GM18519 (cell line): ENCODE measurements around the gene LMO1.

Experiments
- ATAC-seq: cut with Tn5 transposase; IDR thresholded peaks from one replicate; pipeline ENCODE4 v1.9.1; 2021; ENCODE audit warnings: mild to moderate bottlenecking, moderate library complexity; ENCODE audit not compliant: unreplicated experiment, low FRiP score

Gene LMO1

DNA sequence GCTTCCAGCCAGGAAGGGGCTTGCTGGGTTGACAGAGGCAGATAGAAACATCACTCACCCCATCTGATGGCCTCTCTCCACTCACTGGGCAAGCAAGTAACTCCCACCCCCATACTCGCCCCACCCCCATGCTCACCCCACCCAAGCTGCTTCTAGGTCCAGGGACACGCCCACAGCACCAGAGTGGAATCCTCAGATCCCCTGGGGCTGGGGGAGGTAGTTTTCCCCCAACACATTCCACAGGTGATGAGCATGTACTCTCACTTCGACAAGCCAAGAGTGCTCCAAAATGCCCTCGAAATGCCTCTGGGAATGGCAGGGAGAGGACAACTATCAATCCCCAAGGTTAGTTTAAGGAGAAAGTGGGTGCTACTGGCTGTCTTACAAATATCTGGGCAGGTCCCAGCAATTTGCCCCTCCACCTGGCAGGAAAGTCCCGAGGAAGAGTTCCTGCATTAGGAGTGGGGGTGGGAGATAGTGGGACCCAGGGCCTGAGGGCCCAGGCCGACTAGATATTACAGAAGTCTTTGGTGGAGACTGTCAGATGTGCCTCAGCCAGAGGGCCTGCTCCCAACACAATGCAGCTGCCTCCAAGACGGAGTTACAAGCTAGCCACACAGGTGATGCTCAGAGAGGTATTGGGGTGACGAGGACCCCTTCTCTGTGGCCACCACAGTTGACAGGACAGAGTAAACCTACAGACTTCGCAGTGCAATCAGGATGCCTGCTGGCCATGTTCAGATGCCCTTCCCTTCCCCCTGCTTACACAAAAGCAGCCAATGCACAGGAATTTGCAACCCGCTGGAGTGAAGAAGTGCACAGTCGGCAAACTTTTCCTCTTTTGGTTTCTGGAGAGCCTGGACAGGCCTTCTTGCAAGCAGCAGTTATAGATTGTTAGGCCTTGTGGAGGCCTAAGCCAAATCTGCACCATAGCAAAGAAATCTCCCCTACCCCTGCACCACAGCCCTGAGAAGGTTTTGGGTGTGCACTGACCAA, 2.9 kb upstream of the LMO1 start:
- no peak for ATAC-seq

DNA sequence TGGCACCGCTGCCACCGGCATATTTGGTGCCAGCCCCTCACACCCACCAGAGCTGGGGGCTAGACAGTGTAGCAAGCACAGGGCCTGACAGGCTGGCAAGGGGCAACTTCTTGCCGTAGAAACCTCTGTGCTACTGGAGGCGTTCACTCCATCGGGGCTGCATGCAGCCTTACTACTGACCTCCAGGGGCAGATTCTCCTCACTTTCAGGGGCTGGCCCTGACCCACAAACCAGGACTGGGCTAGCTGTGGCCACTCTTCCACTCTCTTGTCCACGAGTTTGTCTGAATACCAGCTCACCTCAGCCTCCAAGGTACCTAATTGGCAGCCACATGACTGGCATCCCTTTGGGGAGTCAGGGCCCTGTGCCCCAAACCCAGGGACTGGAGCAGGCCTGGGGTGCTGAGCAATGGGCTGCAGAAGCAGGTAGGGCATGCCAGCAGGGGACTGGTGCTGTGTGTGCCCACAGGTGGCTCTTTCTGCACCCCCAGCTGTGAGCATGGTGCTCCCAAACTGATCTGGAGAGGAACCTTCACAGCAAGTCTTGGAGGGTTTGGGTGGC, 2.1 kb upstream of the LMO1 start:
- ATAC-seq = no peak

DNA sequence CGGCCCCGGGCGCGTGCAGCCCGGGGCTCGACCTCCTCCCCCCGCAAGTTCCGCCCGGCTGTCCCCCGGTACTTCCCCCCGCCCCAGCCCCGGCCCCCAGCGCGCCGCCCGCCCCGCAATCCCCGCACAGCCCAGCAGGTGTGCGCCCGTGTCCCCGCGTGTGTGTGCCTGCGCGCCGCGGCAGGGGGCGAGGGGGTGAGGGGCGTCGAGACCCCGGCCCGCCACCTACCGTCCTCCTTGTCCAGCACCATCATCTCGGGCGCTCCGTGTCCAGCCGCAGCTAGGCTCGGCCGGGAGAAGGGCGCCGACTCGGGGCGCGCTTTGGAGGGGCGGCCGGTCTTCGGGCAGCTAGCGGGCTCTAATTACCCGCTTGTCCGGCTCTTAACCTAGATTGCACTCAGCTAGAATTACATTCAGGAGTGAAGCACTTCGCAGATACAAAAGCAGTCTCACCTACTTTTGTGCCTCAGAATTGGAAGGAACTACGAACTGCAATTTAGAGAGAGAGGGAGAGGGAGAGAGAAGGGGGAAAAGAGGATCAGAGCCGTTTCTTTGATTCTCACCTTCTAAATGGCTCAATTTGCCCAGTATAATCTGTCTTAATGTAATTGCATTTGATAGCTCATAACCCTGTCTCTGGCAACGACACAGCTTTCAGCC, 439 bp downstream of the LMO1 start:
- no peak for ATAC-seq

DNA sequence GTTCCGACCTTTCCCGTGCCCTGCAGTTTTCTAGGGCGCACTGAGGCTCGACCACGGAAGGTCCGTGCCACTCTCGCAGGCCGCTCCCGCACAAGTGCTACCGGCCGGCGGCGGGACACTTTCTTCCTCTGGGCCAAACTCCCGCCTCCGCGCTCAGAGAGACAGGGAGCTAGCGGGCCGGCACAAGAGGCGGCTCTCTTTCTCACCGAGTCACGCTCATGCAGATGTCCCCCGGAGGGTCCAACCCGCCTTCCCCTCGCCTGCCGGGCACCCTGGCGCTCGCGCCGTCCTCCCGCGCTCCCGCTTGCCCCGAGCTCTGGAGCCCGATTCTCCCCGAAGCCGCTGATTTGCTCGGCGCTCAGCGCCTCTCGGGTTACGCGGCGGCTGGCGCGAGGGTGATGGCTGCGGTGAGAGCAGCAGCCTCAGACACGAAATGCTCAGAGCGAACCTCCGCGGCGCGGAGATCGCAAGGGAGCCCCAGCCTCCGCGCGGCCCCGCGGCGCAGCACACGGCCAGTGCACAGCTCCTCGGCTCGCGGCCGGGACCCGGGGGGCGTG, 1.0 kb downstream of the LMO1 start:
- peak; percentile 50 for ATAC-seq

DNA sequence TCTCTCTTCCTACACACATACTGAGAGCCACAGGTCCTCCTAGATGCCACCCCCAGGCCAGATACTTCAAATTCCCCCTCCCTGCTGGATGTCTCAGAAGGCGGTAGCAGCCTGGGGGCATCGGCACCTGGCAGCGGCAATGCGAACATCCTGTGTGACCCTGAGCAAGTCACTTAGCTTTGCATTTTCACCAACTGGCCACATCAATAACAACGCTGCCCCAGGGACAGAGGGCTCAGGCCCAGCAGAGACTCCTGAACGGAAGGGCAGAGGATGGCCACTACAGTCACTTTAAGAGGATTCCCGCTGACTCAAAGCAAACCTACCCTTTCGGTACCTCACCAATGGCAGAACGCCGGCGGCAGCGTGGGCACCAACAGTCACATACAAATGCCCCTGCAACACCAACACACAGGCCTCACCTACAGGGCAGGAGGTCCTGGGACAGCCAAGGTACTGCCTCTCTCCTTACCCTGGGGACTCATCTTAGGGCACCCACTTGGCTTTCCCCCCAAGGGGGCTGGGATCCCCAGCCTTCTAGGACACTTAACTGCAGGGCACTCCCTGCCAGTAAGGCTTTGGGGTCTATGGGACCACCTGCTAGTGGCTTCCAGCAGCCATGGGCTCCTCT, 1.6 kb downstream of the LMO1 start:
- no peak for ATAC-seq

DNA sequence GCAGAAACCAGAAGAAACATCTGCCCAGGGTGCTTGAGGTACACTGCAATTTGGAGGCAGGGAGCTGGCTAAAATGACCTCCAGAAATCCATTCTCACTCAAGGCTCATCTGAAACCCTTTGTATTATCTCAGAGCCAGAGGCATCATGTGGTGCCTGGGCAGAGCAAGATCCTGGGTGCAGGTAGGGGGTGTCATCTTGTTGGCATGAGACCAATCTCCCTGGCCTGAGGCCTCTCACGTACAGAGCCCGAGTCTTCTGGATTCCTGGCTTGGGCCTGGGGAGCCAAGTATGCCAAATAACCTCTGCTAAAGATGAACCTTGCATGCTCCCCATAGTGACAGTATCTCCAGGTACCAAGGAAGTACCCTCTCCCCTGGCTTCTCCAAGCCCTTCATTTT, 2.4 kb downstream of the LMO1 start:
- no peak for ATAC-seq

DNA sequence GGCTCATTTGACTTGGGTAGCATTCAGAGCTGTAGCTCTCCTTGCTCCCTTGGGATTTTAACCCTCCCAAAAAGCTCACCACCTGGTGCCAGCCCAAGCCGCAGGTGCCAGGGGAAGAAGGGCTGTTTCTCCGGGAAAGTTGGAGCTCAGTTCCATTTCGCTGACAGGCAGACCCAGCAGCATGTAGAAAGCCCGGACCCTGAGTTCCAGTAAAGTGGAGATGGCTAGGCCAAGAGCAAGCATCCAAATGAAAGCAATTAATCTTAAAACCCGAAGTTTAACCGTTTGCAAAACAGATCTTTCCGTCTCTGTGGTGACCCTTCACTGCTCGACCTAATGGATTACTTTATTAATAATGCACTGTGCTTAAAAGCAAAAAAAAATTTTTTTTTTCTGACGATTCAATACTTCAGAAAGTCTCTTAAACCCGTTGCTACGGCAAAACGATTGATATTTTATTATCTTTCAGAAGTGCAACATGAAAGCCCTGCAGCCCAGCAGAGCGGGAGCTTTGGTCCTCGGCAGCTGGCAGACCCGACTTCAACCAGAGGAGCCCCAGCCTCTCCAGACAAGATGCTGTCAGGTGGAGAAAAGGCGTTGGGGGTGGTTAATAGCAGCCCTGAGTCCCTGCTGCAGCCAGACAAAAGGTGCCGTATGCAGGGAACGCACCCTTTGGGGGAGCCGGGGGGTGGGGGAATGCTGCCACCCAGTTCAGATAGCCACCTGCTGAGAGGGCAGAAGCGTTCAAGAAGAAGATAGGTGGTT, 3.3 kb downstream of the LMO1 start:
- ATAC-seq = no peak

DNA sequence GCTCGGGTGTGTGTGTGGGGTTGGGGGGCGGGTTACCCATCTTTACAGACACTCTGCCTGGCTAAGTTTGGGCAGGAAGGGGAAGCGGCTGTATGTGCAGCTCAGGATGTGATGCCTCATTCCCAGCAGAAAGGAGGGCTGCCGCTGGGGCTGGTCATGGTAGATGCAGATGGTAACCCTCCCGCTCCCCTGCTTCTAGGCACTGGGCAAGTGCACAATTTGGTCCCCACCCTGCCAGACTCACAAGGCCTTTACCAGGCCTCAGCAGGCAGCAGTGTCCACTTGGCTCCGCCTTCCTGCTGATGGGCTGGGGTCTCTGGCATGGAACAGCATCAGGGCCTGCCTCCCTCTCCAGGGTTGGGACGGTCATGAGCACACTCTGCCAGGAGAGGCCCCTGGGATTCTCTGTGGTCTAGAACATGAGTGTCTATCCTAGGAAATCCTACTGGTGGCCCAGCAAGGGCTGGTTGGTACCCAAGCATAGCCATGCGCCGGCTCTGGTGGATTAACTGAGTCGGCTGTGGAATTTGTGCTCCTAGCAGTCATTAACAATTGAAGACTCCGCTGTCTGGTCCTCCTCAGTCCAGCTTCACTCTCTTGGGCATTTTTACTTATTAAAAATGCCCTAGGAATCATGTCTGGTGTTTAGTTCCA, 4.2 kb downstream of the LMO1 start:
- no peak for ATAC-seq

DNA sequence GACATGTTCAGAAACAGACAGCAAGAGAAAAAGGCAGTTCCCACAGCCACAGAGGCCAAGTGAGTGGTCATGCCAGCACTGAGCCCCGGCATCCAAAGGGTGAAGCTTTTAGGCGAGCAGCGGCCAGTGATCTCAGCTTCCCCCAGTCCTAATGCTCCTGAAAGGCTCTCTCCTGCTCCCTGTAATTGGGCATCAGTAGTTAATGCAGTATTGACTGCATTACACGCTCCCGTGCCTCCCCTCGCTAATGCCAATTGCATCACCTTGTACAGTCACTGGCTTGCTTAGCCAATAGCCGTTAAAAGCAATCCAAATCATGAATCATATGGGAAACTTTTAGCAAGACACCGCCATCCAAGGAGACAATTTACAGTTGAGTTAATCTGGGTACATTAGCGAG, 4.9 kb downstream of the LMO1 start:
- no peak for ATAC-seq

DNA sequence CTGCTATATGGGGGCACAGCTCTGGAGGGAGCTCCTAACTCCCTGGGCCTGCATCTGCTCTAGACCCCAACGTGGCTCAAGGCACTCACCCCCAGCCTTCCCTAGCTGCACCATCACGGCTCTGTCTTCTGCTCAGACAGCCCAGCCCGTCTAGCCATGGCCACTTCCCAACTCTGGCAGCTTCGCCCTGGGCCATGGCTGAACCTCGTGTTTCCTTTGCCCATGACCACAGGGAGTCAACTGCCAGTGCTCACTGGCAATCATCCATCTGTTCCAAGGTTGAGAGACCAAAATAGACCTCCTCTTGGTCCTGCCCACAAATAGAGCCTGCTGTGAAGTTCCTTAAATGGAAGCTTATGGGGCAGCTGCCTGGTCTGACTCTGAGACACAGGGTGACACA, 5.4 kb downstream of the LMO1 start:
- ATAC-seq = no peak

DNA sequence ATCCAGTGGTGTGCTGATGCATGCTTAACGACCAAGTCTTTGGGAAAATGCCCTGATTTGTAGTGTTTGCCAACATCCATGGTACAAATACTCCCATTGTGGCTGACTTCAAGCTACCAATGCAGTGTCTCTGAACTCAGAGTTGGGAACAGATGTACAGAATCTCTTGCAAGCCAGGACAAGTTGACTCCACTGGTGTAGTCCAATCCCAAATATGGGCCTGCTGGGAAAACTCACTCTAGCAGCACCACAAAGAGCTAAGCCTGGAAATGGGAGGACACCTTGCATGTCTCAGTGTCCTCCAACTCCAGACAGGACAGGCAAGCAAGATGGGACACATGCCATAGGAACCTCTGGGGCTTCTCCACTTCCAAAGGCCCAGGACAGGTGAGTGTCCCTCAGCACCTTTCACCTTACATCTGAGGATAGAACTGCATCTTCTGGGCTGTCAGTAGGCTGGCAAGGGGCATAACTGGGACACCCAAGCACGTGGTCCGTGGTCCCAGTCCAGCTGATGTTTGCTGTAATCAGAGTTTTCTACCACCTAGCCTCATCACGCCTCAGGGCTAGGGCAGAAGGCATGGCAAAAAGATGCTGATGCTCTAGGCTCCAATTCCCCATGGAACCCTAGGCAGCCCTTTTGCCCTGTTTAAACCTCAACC, 6.5 kb downstream of the LMO1 start:
- no peak for ATAC-seq

DNA sequence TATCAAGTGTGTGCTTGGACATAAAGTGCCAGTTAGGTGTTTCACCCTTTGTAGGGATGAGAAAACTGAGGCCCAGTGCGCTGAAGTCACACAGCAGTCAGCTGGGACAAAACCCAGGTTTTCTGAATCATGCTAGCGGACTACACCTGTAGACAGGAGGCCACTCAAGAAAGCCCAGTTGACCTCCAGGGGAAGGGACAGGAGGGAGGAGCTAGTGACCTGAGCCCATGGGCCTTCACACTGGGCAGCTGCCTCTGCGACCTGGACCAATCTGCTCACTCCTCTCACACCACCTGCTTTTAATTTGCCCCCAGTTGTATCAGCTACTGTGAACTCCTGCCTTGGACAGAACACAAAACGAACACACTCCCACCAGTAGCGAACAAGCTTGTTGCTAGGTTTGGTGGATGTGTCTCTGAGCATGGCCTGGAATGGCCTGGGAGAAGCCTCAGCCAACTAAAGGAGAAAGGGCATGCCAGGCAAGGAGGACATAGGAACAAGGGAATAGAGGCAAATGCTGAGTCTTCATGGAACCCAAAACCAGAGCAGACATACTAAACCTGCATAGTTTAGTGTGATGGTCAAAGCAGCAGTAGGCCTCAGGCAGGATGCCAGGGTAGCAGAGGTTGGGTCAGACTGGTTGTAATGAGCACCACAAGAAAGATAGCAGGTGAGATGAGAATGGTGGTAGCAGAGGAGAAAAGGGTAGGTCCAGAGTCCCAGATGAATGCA, 7.2 kb downstream of the LMO1 start:
- no peak for ATAC-seq

DNA sequence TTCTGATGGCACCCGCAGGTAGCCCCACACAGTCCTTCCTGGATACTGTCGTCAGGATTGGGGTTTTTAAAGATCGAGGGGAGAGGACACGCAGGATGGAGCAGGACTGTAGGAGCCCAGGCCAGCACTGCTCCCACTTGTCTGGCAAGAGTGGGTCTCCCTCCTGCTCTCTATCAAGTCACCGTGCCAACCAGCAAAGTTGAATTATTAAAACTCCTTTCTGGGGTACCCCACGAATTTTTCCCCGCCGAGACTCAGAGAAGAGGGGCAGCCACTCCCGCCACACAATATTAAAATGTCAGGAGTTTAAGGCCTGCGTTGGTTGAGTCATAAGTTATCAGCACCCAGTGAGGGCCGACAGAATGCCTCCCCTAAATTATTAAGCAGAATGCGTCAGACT, 10.1 kb downstream of the LMO1 start:
- no peak for ATAC-seq

DNA sequence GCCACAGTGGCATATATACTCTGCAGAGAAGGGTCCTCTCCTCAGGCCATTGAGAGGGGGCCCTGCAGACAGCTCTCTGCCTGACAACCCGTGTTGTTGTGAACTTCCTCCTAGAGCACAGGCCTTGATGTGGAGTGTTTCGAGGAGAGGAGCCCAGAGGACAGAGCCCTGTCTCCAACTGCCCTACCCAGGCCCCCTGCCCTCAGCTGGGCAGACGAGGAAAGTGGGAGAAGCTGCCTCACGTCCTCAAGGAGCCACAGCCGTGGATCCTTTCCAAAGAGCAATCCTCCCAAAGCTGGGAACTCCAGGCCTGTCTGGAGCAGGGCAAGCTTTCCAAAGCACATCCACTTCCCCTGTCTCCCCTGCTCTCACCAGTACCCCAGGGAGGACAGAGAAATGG, 10.7 kb downstream of the LMO1 start:
- no peak for ATAC-seq

DNA sequence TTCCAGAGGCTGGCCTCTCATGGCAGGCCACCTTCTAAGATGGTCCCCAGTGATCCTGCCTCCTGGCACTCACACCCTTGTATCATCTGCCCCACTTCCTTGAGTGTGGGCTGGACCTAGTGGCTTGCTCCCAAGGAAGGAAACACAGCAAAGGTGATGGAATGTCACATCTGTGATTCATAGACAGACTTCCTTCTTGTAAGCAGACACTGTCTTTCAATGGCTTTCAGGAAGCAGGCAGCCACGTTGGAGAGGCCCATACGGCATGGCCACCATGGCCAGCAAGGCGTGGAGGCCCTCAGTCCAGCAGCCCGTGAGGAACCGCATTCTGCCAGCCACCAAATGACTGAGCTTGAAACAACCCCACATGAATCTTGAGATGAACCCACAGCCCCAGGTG, 11.3 kb downstream of the LMO1 start:
- no peak for ATAC-seq

DNA sequence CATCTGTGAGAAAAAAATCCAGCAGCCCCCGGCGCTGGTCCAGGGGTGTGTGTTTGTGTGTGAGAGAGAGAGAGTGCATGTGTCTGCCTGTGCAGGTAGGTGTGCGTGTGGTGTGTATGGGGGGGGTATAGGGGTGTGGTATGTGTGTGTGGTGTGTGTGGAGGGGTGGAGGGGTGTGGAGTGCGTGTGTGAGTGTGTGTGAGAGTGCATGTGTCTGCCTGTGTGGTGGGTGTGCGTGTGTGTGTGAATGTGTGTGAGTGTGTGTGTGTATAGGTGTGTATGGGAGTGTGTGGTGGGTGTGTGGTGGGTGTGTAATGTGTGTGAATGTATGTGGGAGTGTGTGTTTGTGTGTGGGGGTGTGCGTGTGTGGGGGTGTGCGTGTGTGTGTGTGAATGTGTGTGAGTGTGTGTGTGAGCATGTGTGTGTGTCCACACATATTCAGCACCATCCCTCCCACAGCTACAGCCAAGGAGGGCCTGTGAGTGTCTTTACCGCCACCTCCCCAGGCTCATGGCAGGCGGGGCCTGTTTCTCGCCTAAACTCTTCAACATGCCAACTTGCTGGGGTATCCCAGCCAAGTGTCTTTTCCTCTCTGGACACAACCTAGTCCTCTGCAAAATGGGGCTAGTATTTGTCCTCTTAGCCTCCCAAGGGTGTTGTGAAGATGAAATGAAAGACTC, 11.9 kb downstream of the LMO1 start:
- no peak for ATAC-seq

DNA sequence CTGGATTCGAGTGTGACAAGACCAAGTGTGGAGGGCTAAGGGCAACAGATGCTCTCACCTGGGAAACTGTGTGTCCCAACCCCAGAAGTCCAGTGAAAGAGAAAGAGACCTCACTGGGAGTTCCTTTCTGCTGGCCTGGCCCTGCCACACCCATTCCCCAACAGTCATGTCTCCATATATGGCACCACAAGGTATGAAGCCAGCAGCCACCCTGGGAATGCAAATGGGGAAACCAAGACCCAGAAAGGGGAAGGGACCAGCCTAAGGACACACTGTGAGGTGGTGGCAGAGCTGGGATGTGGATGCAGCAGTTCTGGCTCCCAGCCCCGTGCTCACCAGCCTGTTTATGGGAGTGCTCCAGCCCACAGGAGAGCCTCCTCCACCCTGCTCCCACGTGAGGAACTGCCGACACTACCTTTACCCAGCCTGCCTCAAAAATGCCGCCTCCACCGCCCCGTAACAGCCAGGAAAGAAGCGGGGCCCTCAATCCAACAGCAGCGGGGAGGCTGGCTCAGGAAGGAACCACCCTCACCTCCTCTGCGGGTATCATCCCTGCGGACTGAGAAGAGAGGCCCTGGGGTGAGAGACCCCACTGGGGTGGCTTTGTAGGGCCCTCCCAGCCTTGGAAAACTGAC, 12.6 kb downstream of the LMO1 start:
- ATAC-seq = no peak
